GM18909 (cell line): ENCODE results near the gene GOLGA6L10.
A peak's percentile ranks its signal among the peaks of the same experiment; 100 is the strongest.
"Not testable (repeated sequence)": the region's sequence is repeated elsewhere in the genome, so short reads cannot be mapped to it uniquely, and the experiment has no call there.

Experiments used
- ATAC-seq: cut with Tn5 transposase; IDR thresholded peaks from one replicate; pipeline ENCODE4 v1.9.1; 2021; ENCODE audit warnings: mild to moderate bottlenecking; ENCODE audit not compliant: unreplicated experiment, poor library complexity

The GOLGA6L10 gene

GRCh38 chr15:82349375-82349774 is at the start of gene GOLGA6L10:
Gene GOLGA6L10 (minus strand): TSS chr15:82349475. CDS start chr15:82349375, 100 bp downstream.
- ATAC-seq, result not testable (repeated sequence)

GRCh38 chr15:82398785-82399184 is 49.5 kb upstream of the GOLGA6L10 start:
- ATAC-seq, result no peak

- ATAC-seq, result no peak
Measured at GRCh38 chr15:82397817-82398216, 48.5 kb upstream of the GOLGA6L10 start.

- ATAC-seq, result not testable (repeated sequence)
Measured at GRCh38 chr15:82395788-82396187, 46.5 kb upstream of the GOLGA6L10 start.

- no peak for ATAC-seq
Measured at GRCh38 chr15:82393671-82394070, 44.4 kb upstream of the GOLGA6L10 start.

GRCh38 chr15:82392077-82392476 is 42.8 kb upstream of the GOLGA6L10 start:
- not testable (repeated sequence) for ATAC-seq

GRCh38 chr15:82390152-82390551 is 40.9 kb upstream of the GOLGA6L10 start:
- ATAC-seq, result not testable (repeated sequence)

- ATAC-seq, result not testable (repeated sequence)
Measured at GRCh38 chr15:82387209-82387608, 37.9 kb upstream of the GOLGA6L10 start.

- not testable (repeated sequence) for ATAC-seq
Measured at GRCh38 chr15:82381330-82381955, 32.2 kb upstream of the GOLGA6L10 start.

- not testable (repeated sequence) for ATAC-seq
Measured at GRCh38 chr15:82379552-82379951, 30.3 kb upstream of the GOLGA6L10 start.

- ATAC-seq, result not testable (repeated sequence)
Measured at GRCh38 chr15:82373661-82374060, 24.4 kb upstream of the GOLGA6L10 start.

- ATAC-seq, result no peak
Measured at GRCh38 chr15:82371656-82372055, 22.4 kb upstream of the GOLGA6L10 start.

- ATAC-seq, result not testable (repeated sequence)
Measured at GRCh38 chr15:82367790-82368189, 18.5 kb upstream of the GOLGA6L10 start.

- peak; percentile 95 for ATAC-seq
Measured at GRCh38 chr15:82365692-82366323, 16.5 kb upstream of the GOLGA6L10 start.

GRCh38 chr15:82364548-82364947 is 15.3 kb upstream of the GOLGA6L10 start:
- ATAC-seq, result not testable (repeated sequence)

- not testable (repeated sequence) for ATAC-seq
Measured at GRCh38 chr15:82362790-82363189, 13.5 kb upstream of the GOLGA6L10 start.

GRCh38 chr15:82360618-82361017 is 11.3 kb upstream of the GOLGA6L10 start:
- ATAC-seq, result not testable (repeated sequence)

GRCh38 chr15:82355055-82355454 is 5.8 kb upstream of the GOLGA6L10 start:
- ATAC-seq, result not testable (repeated sequence)

GRCh38 chr15:82354546-82354945 is 5.3 kb upstream of the GOLGA6L10 start:
- not testable (repeated sequence) for ATAC-seq

GRCh38 chr15:82347645-82348044 is 1.6 kb downstream of the GOLGA6L10 start:
- not testable (repeated sequence) for ATAC-seq

GRCh38 chr15:82345176-82345575 is 4.1 kb downstream of the GOLGA6L10 start:
- ATAC-seq, result not testable (repeated sequence)

GRCh38 chr15:82344421-82344820 is 4.9 kb downstream of the GOLGA6L10 start:
- ATAC-seq, result not testable (repeated sequence)
